Tibial nerve (tissue), 4 donors: ENCODE data around the gene OSBPL6. TPM values are rescaled to one million over a fixed set of nuclear protein-coding genes. Genes with fewer than 3 reads are reported as not detected.
"Not testable (repeated sequence)": the region's sequence is repeated elsewhere in the genome, so short reads cannot be mapped to it uniquely, and the experiment has no call there.

Source experiments
- DNase-seq, 2 donors: peaks; one replicate each; pipeline ENCODE4 v3.0.0-alpha.2; 2019; ENCODE audit warnings: low spot score in 2 of 2
- H3K27ac ChIP-seq, 4 donors: fragments of 200-600 bp; sonication (generic) in 3 of 4; one replicate each; pipeline ENCODE4 v1.5.1; 2017 to 2019; ENCODE audit warnings: mild to moderate bottlenecking in 1 of 4
- H3K27me3 ChIP-seq, 2 donors: fragments of 200-600 bp; sonication (generic) in 1 of 2; one replicate each; pipeline versions ENCODE4 v1.5.1 to v1.6.0; 2017 to 2019
- H3K36me3 ChIP-seq, 3 donors: fragments of 200-600 bp; sonication (generic); one replicate each; pipeline ENCODE4 v1.5.1; 2018 to 2019
- H3K4me1 ChIP-seq, 4 donors: fragments of 200-600 bp; sonication (generic) in 3 of 4; one replicate each; pipeline ENCODE4 v1.5.1; 2017 to 2019
- H3K4me3 ChIP-seq, 4 donors: fragments of 200-600 bp; sonication (generic) in 3 of 4; one replicate each; pipeline ENCODE4 v1.5.1; 2017 to 2019; ENCODE audit warnings: mild to moderate bottlenecking in 1 of 4, moderate library complexity in 1 of 4
- H3K9me3 ChIP-seq, 4 donors: fragments of 200-600 bp; sonication (generic) in 3 of 4; one replicate each; pipeline ENCODE4 v1.5.1; 2017 to 2019
- CTCF ChIP-seq, 5 experiments: fragments of 200-600 bp in 3 of 5; fragments of 450-650 bp in 2 of 5; sonication (generic) in 3 of 5; IDR thresholded peaks; one replicate each; pipeline ENCODE4 v1.5.1; 2016 to 2019; ENCODE audit warnings: antibody characterized with exemption in 5 of 5, mild to moderate bottlenecking in 3 of 5, moderate library complexity in 2 of 5
- EP300 ChIP-seq, 2 donors: sonication (generic); formaldehyde crosslinking; IDR thresholded peaks; one replicate each; pipeline ENCODE4 v1.6.1; 2017; ENCODE audit warnings: antibody characterized with exemption in 2 of 2, mild to moderate bottlenecking in 1 of 2
- POLR2A ChIP-seq, 2 donors: fragments of 450-650 bp; IDR thresholded peaks; one replicate each; pipeline ENCODE4 v1.6.1; 2017; ENCODE audit warnings: antibody characterized with exemption in 2 of 2, mild to moderate bottlenecking in 2 of 2, moderate library complexity in 2 of 2
- WGBS, 2 donors: methylation state at CpG; one replicate each; pipeline ENCODE4 v1.1.5; 2018; 5-methylcytosine and 5-hydroxymethylcytosine counted together
- total RNA-seq, 4 donors: library from RNA; depleted of rRNA; stranded (reverse); fragments of >200 nt; gene quantifications; one replicate each; pipeline ENCODE4 v1.1.0, GENCODE V29; 2016

OSBPL6 gene
- total RNA-seq, 4 donors from 2014 or later: 0.66 to 3.1 (median 1.6) TPM

- 84 to 88% methylated on average over 4 of the region's 4 CpGs for WGBS, 2 donors
- Histone ChIP-seq H3K36me3 (no peaks in the 10 kb centered on the region), H3K27ac (no peak overlapping the region), H3K4me3 (no peak overlapping the region), H3K27me3 (no peaks in the 10 kb centered on the region), H3K4me1 (no peaks in the 10 kb centered on the region), H3K9me3 (no peaks in the 10 kb centered on the region)
- TF ChIP-seq POLR2A (IDR thresholded peaks at IDR 0.05) (no peak), CTCF (IDR thresholded peaks at IDR 0.05) (no peak), EP300 (IDR thresholded peaks at IDR 0.05) (no peak)
- DNase-seq: no peak
Measured at GRCh38 chr2:178315078-178315477, 120.8 kb downstream of the OSBPL6 start.

DNA sequence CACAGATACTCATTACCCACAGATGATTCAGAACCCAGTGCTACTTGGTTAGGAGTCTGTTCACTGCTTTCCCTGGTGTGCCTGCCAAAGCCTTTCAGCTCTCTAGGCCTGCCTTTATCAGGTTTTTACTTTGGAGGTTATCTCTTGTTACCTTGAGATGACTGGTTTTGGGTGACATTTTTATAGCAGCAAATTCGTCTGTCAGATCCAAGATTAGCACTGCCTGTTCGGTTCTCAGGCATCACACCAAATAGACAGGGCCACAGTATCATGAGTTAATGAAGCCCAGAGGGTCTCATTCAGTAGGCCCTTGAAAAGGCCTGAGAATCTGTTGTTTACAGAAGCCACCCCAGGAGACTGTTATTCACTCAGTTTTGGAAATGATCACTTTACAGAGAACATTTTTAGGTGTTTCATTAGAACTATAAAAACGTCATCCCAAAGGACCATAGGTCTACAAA lies 121.2 kb downstream of the OSBPL6 start:
- Histone ChIP-seq H3K27me3 (no peaks in the 10 kb centered on the region), H3K27ac (no peak overlapping the region), H3K9me3 (no peaks in the 10 kb centered on the region), H3K36me3 (no peaks in the 10 kb centered on the region), H3K4me1 (no peaks in the 10 kb centered on the region), H3K4me3 (no peak overlapping the region)
- WGBS, 2 donors: 47% methylated on average over 3 of the region's 3 CpGs
- TF ChIP-seq CTCF (IDR thresholded peaks at IDR 0.05) (no peak), EP300 (IDR thresholded peaks at IDR 0.05) (no peak), POLR2A (IDR thresholded peaks at IDR 0.05) (no peak)
- no peak for DNase-seq

DNA sequence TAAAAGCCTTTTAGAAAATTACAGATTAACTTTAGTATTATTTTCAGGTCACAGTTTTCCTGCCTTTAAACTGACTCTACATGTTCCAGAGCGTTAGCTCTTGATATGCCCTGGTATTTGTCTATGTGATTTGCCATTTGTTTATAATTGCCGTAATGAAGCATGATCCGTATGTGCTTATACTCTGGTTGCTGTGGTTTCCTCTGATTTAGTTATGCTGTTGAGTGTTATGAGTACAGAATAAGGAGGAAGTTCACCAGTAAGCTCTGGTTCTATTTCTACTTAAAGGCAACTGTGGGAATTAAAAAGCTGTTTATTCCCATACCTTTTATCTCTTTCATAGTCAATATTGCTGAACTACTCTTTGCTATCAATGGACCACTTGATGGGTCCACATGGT lies 123.5 kb downstream of the OSBPL6 start:
- H3K9me3 ChIP-seq: no peaks in the 10 kb centered on the region
- H3K27me3 ChIP-seq: no peaks in the 10 kb centered on the region
- H3K36me3 ChIP-seq: no peaks in the 10 kb centered on the region
- TF ChIP-seq EP300 (IDR thresholded peaks at IDR 0.05): no peak
- TF ChIP-seq POLR2A (IDR thresholded peaks at IDR 0.05): no peak
- TF ChIP-seq CTCF (IDR thresholded peaks at IDR 0.05): no peak
- no peaks in the 10 kb centered on the region for H3K4me1 ChIP-seq
- H3K4me3 ChIP-seq: no peak overlapping the region
- WGBS, 2 donors: 73 to 88% methylated on average over 3 of the region's 3 CpGs
- H3K27ac ChIP-seq: no peak overlapping the region
- no peak for DNase-seq

DNA sequence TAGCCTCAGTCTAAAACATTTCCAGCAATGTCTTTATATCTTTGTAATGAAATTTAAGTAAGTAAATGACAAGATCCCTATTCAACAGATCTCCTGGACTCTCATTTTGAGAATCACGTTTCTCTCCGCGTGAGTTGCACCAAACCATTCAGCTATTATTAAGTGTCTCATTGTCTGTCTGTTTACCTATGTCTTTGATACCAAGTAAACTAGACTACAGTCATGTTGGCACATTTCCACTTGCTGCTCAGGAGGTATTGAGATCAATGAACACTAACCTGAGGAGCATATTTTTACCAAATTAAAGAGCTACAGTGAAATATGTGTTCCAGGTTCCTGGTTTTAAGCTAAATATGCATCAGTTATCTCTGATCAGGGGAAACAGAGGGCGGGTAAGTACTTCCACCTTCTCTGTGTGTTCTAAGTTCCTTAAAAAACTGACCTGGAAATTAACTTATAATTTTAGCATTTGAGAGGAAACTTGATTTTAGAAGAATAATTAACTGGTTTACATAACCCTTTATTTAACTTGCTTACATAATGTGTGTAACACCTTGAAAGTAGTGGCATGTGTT lies 125.8 kb downstream of the OSBPL6 start:
- H3K36me3 ChIP-seq: no peaks in the 10 kb centered on the region
- H3K4me1 ChIP-seq: no peaks in the 10 kb centered on the region
- no peaks in the 10 kb centered on the region for H3K27me3 ChIP-seq
- TF ChIP-seq POLR2A (IDR thresholded peaks at IDR 0.05): no peak
- no peak for TF ChIP-seq CTCF (IDR thresholded peaks at IDR 0.05)
- TF ChIP-seq EP300 (IDR thresholded peaks at IDR 0.05): no peak
- 76 to 80% methylated on average over 4 of the region's 4 CpGs for WGBS, 2 donors
- H3K4me3 ChIP-seq: no peak overlapping the region
- no peak overlapping the region for H3K27ac ChIP-seq
- H3K9me3 ChIP-seq: no peaks in the 10 kb centered on the region
- DNase-seq: no peak

- TF ChIP-seq POLR2A (IDR thresholded peaks at IDR 0.05): no peak
- TF ChIP-seq EP300 (IDR thresholded peaks at IDR 0.05): no peak
- no peak for TF ChIP-seq CTCF (IDR thresholded peaks at IDR 0.05)
- Histone ChIP-seq H3K4me1 (no peaks in the 10 kb centered on the region), H3K27me3 (no peaks in the 10 kb centered on the region), H3K27ac (no peak overlapping the region), H3K4me3 (no peak overlapping the region), H3K36me3 (no peaks in the 10 kb centered on the region), H3K9me3 (no peaks in the 10 kb centered on the region)
- WGBS, 2 donors: 45 to 49% methylated on average over 3 of the region's 3 CpGs
- no peak for DNase-seq
Measured at GRCh38 chr2:178322068-178322467, 127.8 kb downstream of the OSBPL6 start.

GRCh38 chr2:178323331-178323730 lies 129.0 kb downstream of the OSBPL6 start:
- not testable (repeated sequence) for H3K27ac ChIP-seq, DNase-seq, H3K36me3 ChIP-seq, H3K4me1 ChIP-seq, H3K9me3 ChIP-seq, H3K27me3 ChIP-seq, H3K4me3 ChIP-seq
- 85 to 86% methylated on average over 6 of the region's 6 CpGs for WGBS, 2 donors
